NCI-H2107 treated with DMSO at 0.1 percent for 48 hours (cell line): Measurements from ENCODE around the gene SLC9A5.
A peak's percentile ranks its signal among the peaks of the same experiment; 100 is the strongest.

Experiments
- DNase-seq: peaks from one replicate; lab custom pipeline; 2025; ENCODE audit not compliant: unreplicated experiment; lab: John Stamatoyannopoulos, UW

The SLC9A5 gene

GRCh38 chr16:67213197-67214019, 35.4 kb upstream of the SLC9A5 start:
- no peak for DNase-seq

GRCh38 chr16:67215706-67216105, 33.1 kb upstream of the SLC9A5 start:
- no peak for DNase-seq

- DNase-seq, result no peak
Observed at GRCh38 chr16:67216612-67217490, 31.9 kb upstream of the SLC9A5 start.

- DNase-seq, result no peak
Observed at GRCh38 chr16:67223992-67224391, 24.8 kb upstream of the SLC9A5 start.

- DNase-seq, result no peak
Observed at GRCh38 chr16:67226295-67226803, 22.4 kb upstream of the SLC9A5 start.

- peak; percentile 87 for DNase-seq
Observed at GRCh38 chr16:67226804-67227566, 21.8 kb upstream of the SLC9A5 start, which contains the start of gene TMEM208. TSS of gene TMEM208 (plus strand) at chr16:67227130. CDS start at chr16:67227219, 89 bp downstream.

- no peak for DNase-seq
Observed at GRCh38 chr16:67227567-67227921, 21.2 kb upstream of the SLC9A5 start.

GRCh38 chr16:67228034-67228785, 20.6 kb upstream of the SLC9A5 start:
- no peak for DNase-seq

GRCh38 chr16:67228905-67229304, 19.9 kb upstream of the SLC9A5 start:
- DNase-seq, result no peak

GRCh38 chr16:67229906-67230808, 18.6 kb upstream of the SLC9A5 start:
- DNase-seq, result no peak

GRCh38 chr16:67230809-67231660, 17.7 kb upstream of the SLC9A5 start:
- no peak for DNase-seq

- DNase-seq, result no peak
Observed at GRCh38 chr16:67233596-67233995, 15.2 kb upstream of the SLC9A5 start.

GRCh38 chr16:67234180-67234597, 14.6 kb upstream of the SLC9A5 start:
- DNase-seq, result no peak

- DNase-seq, result no peak
Observed at GRCh38 chr16:67235816-67236562, 12.8 kb upstream of the SLC9A5 start.

- no peak for DNase-seq
Observed at GRCh38 chr16:67236563-67237395, 12.0 kb upstream of the SLC9A5 start.

GRCh38 chr16:67237396-67238277, 11.1 kb upstream of the SLC9A5 start:
- DNase-seq, result no peak
